ENCODE data around the gene ADNP.

The ADNP gene

GRCh38 chr20:50865114-50865513 lies 66.1 kb downstream of the ADNP start:
- H3K4me1 ChIP-seq (ENCODE audit: control insufficient read depth, insufficient read depth, low read length), result peaks cover 3% of the 10 kb centered on the region
- H3K4me3 ChIP-seq (ENCODE audit: low read length), result no peak overlapping the region
- H3K27me3 ChIP-seq (ENCODE audit: control insufficient read depth, insufficient read depth, low read length), result no peaks in the 10 kb centered on the region
- DNase-seq (ENCODE audit: low read depth, low spot score), result no peak
- H3K27ac ChIP-seq (ENCODE audit: low read length), result no peak overlapping the region
- WGBS (ENCODE audit: insufficient coverage, insufficient read length), result no CpG with 5 or more reads among the region's 6 CpGs
- no peaks in the 10 kb centered on the region for H3K9me3 ChIP-seq (ENCODE audit: control insufficient read depth, insufficient read depth, low read length)
- no peaks in the 10 kb centered on the region for H3K36me3 ChIP-seq (ENCODE audit: control insufficient read depth, insufficient read depth, low read length)

GRCh38 chr20:50862546-50862945 lies 68.7 kb downstream of the ADNP start:
- Histone ChIP-seq H3K27me3 (ENCODE audit: control insufficient read depth, insufficient read depth, low read length) (no peaks in the 10 kb centered on the region), H3K27ac (ENCODE audit: low read length) (no peak overlapping the region), H3K4me3 (ENCODE audit: low read length) (no peak overlapping the region), H3K36me3 (ENCODE audit: control insufficient read depth, insufficient read depth, low read length) (no peaks in the 10 kb centered on the region), H3K9me3 (ENCODE audit: control insufficient read depth, insufficient read depth, low read length) (no peaks in the 10 kb centered on the region), H3K4me1 (ENCODE audit: control insufficient read depth, insufficient read depth, low read length) (peaks cover 3% of the 10 kb centered on the region; the same call in 1 of the 2 replicates)
- no CpG with 5 or more reads among the region's 3 CpGs for WGBS (ENCODE audit: insufficient coverage, insufficient read length)
- DNase-seq (ENCODE audit: low read depth, low spot score), result no peak

- Histone ChIP-seq H3K9me3 (ENCODE audit: control insufficient read depth, insufficient read depth, low read length) (no peaks in the 10 kb centered on the region), H3K27me3 (ENCODE audit: control insufficient read depth, insufficient read depth, low read length) (no peaks in the 10 kb centered on the region), H3K4me1 (ENCODE audit: control insufficient read depth, insufficient read depth, low read length) (peaks cover 3% of the 10 kb centered on the region; the same call in 1 of the 2 replicates), H3K36me3 (ENCODE audit: control insufficient read depth, insufficient read depth, low read length) (no peaks in the 10 kb centered on the region), H3K4me3 (ENCODE audit: low read length) (no peak overlapping the region), H3K27ac (ENCODE audit: low read length) (no peak overlapping the region)
- no CpG with 5 or more reads among the region's 12 CpGs for WGBS (ENCODE audit: insufficient coverage, insufficient read length)
- DNase-seq (ENCODE audit: low read depth, low spot score), result no peak
These were observed 70.2 kb downstream of the ADNP start for GRCh38 chr20:50861012-50861411.

GRCh38 chr20:50859161-50859560 lies 72.1 kb downstream of the ADNP start:
- WGBS (ENCODE audit: insufficient coverage, insufficient read length), result no CpG with 5 or more reads among the region's 10 CpGs
- Histone ChIP-seq H3K36me3 (ENCODE audit: control insufficient read depth, insufficient read depth, low read length) (no peaks in the 10 kb centered on the region), H3K9me3 (ENCODE audit: control insufficient read depth, insufficient read depth, low read length) (no peaks in the 10 kb centered on the region), H3K4me1 (ENCODE audit: control insufficient read depth, insufficient read depth, low read length) (peaks cover 3% of the 10 kb centered on the region; the same call in 1 of the 2 replicates), H3K4me3 (ENCODE audit: low read length) (no peak overlapping the region), H3K27me3 (ENCODE audit: control insufficient read depth, insufficient read depth, low read length) (no peaks in the 10 kb centered on the region), H3K27ac (ENCODE audit: low read length) (no peak overlapping the region)
- DNase-seq (ENCODE audit: low read depth, low spot score), result no peak

GRCh38 chr20:50858525-50858924 lies 72.7 kb downstream of the ADNP start:
- WGBS (ENCODE audit: insufficient coverage, insufficient read length), result no CpG with 5 or more reads among the region's 5 CpGs

GRCh38 chr20:50857348-50857747 lies 73.9 kb downstream of the ADNP start:
- no peak overlapping the region for H3K4me3 ChIP-seq (ENCODE audit: low read length)
- no peaks in the 10 kb centered on the region for H3K27me3 ChIP-seq (ENCODE audit: control insufficient read depth, insufficient read depth, low read length)
- H3K27ac ChIP-seq (ENCODE audit: low read length), result no peak overlapping the region
- H3K4me1 ChIP-seq (ENCODE audit: control insufficient read depth, insufficient read depth, low read length), result no peaks in the 10 kb centered on the region
- no peaks in the 10 kb centered on the region for H3K36me3 ChIP-seq (ENCODE audit: control insufficient read depth, insufficient read depth, low read length)
- H3K9me3 ChIP-seq (ENCODE audit: control insufficient read depth, insufficient read depth, low read length), result no peaks in the 10 kb centered on the region
- whole genome bisulfite sequencing (ENCODE audit: insufficient coverage, insufficient read length), result no CpG with 5 or more reads among the region's 7 CpGs
- DNase-seq (ENCODE audit: low read depth, low spot score), result no peak

More at GRCh38 chr20:50858525-50858924, 72.7 kb downstream of the ADNP start:
- H3K9me3 ChIP-seq (ENCODE audit: control insufficient read depth, insufficient read depth, low read length), result no peaks in the 10 kb centered on the region
- no peaks in the 10 kb centered on the region for H3K36me3 ChIP-seq (ENCODE audit: control insufficient read depth, insufficient read depth, low read length)
- no peak overlapping the region for H3K4me3 ChIP-seq (ENCODE audit: low read length)
- H3K27me3 ChIP-seq (ENCODE audit: control insufficient read depth, insufficient read depth, low read length), result no peaks in the 10 kb centered on the region
- DNase-seq (ENCODE audit: low read depth, low spot score), result no peak
- no peak overlapping the region for H3K27ac ChIP-seq (ENCODE audit: low read length)
- no peaks in the 10 kb centered on the region for H3K4me1 ChIP-seq (ENCODE audit: control insufficient read depth, insufficient read depth, low read length)

- no peaks in the 10 kb centered on the region for H3K27me3 ChIP-seq (ENCODE audit: control insufficient read depth, insufficient read depth, low read length)
- H3K4me1 ChIP-seq (ENCODE audit: control insufficient read depth, insufficient read depth, low read length), result peaks cover 2% of the 10 kb centered on the region
- no peaks in the 10 kb centered on the region for H3K9me3 ChIP-seq (ENCODE audit: control insufficient read depth, insufficient read depth, low read length)
- H3K4me3 ChIP-seq (ENCODE audit: low read length), result no peak overlapping the region
- H3K36me3 ChIP-seq (ENCODE audit: control insufficient read depth, insufficient read depth, low read length), result no peaks in the 10 kb centered on the region
- DNase-seq (ENCODE audit: low read depth, low spot score), result no peak
- WGBS (ENCODE audit: insufficient coverage, insufficient read length), result no CpG with 5 or more reads among the region's 5 CpGs
- H3K27ac ChIP-seq (ENCODE audit: low read length), result no peak overlapping the region
These were observed 74.7 kb downstream of the ADNP start for GRCh38 chr20:50856475-50857041.

- no peak for DNase-seq (ENCODE audit: low read depth, low spot score)
- H3K36me3 ChIP-seq (ENCODE audit: control insufficient read depth, insufficient read depth, low read length), result no peaks in the 10 kb centered on the region
- H3K27ac ChIP-seq (ENCODE audit: low read length), result no peak overlapping the region
- no CpG with 5 or more reads among the region's 23 CpGs for WGBS (ENCODE audit: insufficient coverage, insufficient read length)
- H3K27me3 ChIP-seq (ENCODE audit: control insufficient read depth, insufficient read depth, low read length), result no peaks in the 10 kb centered on the region
- H3K9me3 ChIP-seq (ENCODE audit: control insufficient read depth, insufficient read depth, low read length), result no peaks in the 10 kb centered on the region
- peaks cover 4% of the 10 kb centered on the region for H3K4me1 ChIP-seq (ENCODE audit: control insufficient read depth, insufficient read depth, low read length)
- no peak overlapping the region for H3K4me3 ChIP-seq (ENCODE audit: low read length)
These were observed 75.5 kb downstream of the ADNP start for GRCh38 chr20:50855498-50856474.

- H3K27ac ChIP-seq (ENCODE audit: low read length), result no peak overlapping the region
- no CpG with 5 or more reads among the region's 18 CpGs for WGBS (ENCODE audit: insufficient coverage, insufficient read length)
- no peak overlapping the region for H3K4me3 ChIP-seq (ENCODE audit: low read length)
- H3K27me3 ChIP-seq (ENCODE audit: control insufficient read depth, insufficient read depth, low read length), result no peaks in the 10 kb centered on the region
- no peaks in the 10 kb centered on the region for H3K36me3 ChIP-seq (ENCODE audit: control insufficient read depth, insufficient read depth, low read length)
- no peaks in the 10 kb centered on the region for H3K9me3 ChIP-seq (ENCODE audit: control insufficient read depth, insufficient read depth, low read length)
- no peak for DNase-seq (ENCODE audit: low read depth, low spot score)
- peaks cover 6% of the 10 kb centered on the region for H3K4me1 ChIP-seq (ENCODE audit: control insufficient read depth, insufficient read depth, low read length)
These were observed 76.6 kb downstream of the ADNP start for GRCh38 chr20:50854506-50855249.

- no CpG with 5 or more reads among the region's 9 CpGs for whole genome bisulfite sequencing (ENCODE audit: insufficient coverage, insufficient read length)
- Histone ChIP-seq H3K9me3 (ENCODE audit: control insufficient read depth, insufficient read depth, low read length) (no peaks in the 10 kb centered on the region), H3K27ac (ENCODE audit: low read length) (no peak overlapping the region), H3K4me3 (ENCODE audit: low read length) (no peak overlapping the region), H3K36me3 (ENCODE audit: control insufficient read depth, insufficient read depth, low read length) (no peaks in the 10 kb centered on the region), H3K27me3 (ENCODE audit: control insufficient read depth, insufficient read depth, low read length) (no peaks in the 10 kb centered on the region), H3K4me1 (ENCODE audit: control insufficient read depth, insufficient read depth, low read length) (peaks cover 6% of the 10 kb centered on the region)
- DNase-seq (ENCODE audit: low read depth, low spot score), result no peak
These were observed 79.2 kb downstream of the ADNP start for GRCh38 chr20:50852085-50852484.

Data from iPS DF 6.9 (cell line).